Activated T-cell treated with anti-CD3 and anti-CD28 coated beads for 48 hours (primary cell): ENCODE data around the gene COL9A3.

Experiments used
- DNase-seq: peaks from one replicate; pipeline ENCODE4 v3.0.0-alpha.2; 2020; ENCODE audit warnings: low read depth

The COL9A3 gene

DNA sequence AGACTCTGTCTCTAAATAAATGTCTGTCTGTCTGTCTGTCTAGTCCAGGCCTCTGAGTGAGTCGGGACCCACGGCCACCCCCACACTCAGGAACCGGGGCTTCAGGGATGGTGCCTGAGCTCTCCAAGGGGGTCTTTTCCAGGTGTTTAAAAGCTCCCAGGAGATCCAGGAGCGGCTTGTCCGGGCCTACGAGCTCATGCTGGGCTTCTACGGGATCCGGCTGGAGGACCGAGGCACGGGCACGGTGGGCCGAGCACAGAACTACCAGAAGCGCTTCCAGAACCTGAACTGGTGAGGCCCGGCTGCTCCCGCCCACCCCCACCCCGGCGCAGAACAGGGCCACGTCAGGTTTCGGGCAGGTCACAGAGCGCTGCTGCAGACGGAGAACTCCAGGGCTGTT lies 5.5 kb upstream of the COL9A3 start:
- no peak for DNase-seq

DNA sequence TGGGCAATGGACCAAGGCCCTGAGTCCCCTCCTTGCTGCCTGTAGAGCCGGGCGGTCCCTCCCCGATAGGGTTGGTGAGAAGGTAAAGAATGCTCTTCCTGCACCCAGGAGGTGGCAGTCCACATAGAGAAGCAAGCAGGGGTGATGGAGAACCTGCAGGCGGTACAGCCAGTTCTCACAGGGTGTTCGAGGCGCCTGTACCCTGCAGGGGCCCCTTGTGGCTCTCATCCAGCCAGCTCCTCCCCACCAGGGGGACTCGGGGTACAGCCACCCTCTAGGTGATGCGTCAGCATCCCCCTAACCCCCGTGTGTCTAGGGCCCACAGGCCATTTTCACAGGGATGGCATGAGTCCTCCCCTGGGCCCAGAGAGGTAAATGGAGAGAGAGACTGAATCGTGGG lies 5.1 kb upstream of the COL9A3 start:
- no peak for DNase-seq

DNA sequence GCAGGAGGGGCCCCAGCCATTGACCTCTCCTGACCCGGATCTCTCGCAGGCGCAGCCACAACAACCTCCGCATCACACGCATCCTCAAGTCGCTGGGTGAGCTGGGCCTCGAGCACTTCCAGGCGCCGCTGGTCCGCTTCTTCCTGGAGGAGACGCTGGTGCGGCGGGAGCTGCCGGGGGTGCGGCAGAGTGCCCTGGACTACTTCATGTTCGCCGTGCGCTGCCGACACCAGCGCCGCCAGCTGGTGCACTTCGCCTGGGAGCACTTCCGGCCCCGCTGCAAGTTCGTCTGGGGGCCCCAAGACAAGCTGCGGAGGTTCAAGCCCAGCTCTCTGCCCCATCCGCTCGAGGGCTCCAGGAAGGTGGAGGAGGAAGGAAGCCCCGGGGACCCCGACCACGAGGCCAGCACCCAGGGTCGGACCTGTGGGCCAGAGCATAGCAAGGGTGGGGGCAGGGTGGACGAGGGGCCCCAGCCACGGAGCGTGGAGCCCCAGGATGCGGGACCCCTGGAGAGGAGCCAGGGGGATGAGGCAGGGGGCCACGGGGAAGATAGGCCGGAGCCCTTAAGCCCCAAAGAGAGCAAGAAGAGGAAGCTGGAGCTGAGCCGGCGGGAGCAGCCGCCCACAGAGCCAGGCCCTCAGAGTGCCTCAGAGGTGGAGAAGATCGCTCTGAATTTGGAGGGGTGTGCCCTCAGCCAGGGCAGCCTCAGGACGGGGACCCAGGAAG lies 4.5 kb upstream of the COL9A3 start:
- DNase-seq, result no peak

DNA sequence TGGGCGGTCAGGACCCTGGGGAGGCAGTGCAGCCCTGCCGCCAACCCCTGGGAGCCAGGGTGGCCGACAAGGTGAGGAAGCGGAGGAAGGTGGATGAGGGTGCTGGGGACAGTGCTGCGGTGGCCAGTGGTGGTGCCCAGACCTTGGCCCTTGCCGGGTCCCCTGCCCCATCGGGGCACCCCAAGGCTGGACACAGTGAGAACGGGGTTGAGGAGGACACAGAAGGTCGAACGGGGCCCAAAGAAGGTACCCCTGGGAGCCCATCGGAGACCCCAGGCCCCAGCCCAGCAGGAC lies 4.0 kb upstream of the COL9A3 start:
- DNase-seq, result no peak

DNA sequence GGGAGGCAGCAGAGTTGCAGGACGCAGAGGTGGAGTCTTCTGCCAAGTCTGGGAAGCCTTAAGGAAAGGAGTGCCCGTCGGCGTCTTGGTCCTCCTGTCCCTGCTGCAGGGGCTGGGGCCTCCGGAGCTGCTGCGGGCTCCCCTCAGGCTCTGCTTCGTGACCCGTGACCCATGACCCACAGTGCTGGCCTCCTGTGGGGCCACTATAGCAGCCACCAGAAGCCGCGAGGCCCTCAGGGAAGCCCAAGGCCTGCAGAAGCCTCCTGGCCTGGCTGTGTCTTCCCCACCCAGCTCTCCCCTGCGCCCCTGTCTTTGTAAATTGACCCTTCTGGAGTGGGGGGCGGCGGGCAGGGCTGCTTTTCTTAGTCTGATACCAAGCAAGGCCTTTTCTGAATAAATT lies 3.3 kb upstream of the COL9A3 start:
- no peak for DNase-seq

DNA sequence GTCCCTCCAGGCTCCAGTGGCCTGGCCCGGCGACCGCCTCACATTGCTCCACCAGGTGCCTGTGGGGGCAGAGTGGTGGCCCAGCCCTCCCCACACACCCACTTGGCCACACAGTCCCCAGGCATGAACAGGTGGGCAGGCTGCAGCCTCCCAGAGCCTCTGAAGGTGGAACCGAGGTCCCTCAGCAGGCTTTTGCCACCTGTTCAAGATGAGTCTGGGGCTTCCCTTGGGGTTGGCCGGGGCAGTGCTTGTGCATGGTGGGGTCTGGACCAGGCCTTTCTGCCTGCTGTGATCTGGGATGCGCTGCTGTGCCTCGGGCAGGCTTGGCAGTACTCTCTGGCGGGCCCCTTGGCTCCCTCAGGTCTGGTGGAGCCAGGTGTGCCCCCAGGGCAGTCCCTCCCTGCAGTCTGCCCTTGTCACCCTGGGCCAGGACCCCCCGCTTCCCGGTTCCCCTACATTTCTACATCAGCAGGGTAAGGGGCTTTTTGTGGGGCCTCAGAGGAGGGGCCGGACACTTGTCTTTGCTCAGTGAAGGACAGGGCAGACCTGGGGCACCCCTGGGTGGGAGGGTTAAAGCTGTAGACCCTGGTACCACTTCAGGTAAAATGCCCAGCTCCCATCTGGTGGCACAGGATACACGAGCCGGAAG lies 2.7 kb upstream of the COL9A3 start:
- no peak for DNase-seq

DNA sequence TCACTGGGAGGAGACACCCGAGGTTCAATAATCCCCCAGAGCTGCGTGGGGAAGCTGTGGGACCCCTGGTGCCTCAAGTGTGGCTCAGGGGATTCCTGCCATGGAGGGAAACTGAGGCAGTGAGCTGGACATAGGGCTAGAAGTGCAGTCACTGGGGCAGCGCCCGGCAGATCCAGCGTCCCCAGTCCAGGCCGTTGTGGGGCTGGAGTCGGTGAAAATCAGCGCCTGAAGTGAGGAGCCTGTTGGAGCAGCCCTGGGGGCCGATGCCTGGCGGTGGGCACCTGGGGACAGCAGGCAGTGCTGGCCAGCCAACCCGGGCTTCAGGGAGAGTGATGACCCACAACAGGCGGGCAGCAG lies 2.2 kb upstream of the COL9A3 start:
- DNase-seq, result no peak

DNA sequence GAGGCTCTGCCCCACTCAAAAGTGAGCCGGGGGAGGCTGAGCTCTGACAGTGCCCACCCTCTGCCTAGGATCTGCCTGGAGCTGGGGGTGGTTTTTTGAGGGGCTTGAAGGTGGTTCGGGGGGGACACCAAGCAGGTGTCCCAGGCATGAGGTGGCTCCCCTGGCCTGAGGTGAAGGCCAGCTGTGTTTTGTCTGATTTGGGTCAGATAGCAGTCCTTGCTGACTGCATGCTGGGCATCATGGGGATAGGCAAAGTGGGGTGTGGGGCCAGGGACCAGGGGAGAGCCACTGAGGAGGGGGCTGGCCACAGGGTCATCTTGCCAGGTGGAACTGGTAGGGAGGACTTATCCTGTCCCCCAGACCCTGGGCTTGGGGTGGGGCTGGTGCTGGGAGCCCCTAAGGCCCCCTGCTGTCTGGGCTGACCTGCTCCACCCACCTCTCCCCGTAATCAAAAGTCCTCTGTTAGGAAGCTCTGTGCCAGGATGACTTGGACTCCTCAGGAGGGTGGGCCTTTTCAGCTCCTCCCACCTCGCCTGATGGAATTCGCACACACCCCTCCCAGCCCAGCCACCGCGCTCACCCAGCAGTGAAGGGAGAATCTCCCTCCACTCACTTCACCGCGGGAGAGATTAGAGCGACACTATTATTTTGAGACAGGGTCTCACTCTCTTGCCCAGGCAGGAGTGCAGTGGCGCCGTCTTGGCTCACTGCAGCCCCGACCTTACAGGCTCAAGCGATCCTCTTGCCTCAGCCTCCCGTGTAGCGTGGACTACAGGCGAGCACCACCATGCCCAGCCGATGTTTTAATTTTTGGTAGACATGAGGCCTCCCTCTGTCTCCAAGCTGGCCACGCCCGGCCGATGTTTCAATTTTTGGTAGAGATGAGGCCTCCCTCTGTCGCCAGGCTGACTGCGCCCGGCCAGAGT lies 1.5 kb upstream of the COL9A3 start:
- no peak for DNase-seq

DNA sequence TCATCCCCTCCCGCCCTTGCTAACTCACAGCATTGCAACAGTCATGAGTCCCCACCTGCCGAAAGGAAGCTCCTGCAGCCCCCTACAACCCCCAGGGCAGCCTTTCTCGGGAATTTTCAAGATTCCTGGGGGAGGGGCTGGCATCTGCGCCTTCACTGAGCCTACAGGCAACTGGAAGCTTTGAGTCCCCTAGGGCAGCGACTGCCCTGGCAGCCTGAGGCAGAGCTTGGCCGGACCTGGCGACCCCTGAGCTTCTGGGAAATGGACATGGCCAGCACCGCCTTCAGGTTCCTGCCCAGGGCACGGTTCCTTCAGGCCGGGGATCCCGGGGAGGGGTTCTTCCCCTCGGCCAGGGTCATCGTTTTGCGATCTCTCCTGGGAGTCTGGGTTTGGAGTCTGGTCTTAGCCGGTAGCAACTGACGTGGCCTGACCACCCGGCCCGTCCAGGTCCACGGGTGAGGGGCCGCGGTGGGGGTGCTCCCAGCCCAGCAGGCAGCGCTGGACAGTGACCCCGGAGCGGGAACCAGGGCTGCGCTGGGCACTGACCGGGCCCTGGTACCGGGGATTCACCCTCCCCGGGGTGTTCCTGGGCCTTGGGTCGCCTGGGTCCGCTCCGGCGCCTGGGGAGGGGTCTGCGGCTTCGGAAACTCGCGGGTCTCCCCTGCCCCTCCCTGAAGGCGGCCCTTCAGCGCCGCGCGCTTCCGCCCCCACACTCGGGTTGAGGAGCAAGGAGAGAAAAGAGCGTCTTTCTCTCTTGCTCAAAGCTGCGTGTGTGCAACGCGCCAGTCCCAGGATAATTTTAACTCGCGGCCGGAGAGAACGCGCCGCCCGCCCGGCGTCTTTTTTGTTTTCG lies 593 bp upstream of the COL9A3 start:
- no peak for DNase-seq

DNA sequence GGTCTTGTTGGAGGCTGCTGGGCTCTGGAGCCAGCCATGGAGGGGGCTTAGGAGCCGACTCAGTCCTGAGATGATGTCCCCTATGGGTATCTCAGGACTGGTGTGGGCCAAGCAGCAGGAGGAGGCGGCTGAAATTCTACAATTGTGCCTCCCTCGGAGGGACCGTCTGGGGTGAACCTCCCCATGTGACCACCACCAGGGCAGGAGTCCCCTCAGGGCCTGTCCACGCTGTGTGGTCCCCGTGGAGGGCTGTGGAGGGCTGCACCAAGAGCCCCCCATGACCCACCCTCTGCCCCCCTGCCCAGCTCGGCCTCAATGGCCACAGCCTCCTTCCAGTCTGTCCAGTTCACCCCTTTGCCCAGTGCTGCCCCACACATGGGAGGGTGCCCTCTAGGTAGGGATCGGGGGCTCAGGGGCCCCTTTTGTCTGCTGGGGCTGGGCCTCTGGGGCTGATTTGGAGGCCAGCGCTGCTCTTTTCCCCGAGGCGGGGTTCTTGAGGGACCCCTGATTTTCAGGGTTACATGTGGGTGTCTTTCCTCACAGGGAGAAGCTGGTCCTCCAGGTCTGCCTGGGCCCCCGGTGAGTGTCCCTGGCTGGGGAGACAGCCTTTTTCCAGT lies 1.2 kb downstream of the COL9A3 start:
- no peak for DNase-seq

DNA sequence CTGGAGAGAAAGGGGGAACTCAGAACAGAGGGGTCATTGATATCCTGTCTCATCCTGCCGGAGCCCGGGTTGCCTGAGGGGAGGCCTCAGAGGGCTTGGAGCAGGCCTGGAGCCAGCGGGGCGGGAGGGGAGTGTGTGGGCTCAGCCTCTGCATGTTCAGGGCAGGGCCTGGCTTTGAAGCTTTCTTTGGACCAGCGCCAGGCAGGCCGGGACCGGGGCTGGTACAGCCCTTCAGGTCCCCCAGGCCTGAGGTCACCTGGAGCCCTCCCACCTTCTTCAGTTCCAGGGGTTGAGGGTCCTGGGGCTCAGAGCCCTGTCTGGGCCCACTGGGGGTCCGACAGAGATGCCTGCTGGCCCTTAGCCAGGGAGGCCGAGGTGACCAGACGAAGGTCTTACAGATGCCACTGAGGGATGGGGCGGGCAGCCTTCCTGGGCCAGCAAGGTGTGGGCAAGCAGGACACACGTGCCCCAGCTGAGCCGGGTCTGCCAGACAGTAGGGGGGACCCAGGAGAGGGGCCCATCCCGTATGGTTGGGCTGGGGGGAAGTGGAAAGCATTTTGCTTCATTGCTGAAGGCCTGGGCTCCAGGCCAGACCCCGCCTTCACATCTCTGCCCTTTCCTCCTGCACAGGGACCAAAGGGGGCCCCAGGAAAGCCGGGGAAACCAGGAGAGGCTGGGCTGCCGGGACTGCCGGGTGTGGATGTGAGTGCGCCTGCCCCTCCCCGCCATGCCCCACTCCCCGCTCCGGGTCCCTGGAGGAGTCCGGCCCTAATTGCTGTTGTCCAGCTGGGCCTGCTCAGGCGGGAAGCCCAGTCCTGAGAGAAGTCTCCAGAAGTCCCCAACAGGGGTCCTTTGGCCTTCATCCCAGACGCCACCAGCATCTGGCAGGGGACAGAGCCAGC lies 2.0 kb downstream of the COL9A3 start:
- DNase-seq, result no peak

DNA sequence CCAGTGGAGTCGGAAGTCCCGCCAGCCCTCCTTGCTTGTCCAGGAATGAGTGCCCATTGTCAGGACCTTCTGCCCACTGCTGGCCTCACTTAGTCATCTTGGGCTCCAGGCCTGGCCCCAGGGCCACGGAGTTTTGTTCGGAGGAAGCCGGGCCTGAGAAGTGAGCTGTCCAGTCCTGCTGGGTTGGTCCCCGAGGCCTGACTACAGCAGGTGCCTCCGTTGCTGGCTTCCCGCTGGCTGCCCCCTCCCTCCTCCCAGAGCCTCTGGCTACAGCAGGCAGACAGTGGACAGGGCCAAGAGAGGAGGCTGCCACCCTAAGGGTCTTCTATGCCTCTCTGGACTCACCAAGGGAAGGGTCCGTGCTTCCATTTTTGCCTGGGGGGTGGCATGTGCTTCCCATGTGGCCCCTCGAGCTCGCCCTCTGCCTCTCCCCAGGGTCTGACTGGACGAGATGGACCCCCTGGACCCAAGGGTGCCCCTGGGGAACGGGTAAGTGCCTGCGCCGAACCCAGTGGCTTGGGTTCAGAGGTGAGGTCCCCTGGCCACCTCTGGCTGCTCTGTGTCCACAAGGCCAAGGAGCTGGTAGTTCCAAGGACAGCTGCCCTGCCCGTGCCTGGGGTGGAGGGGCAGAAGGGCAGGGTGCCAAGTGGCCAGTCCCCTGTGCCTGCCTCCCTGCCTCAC lies 2.8 kb downstream of the COL9A3 start:
- no peak for DNase-seq

DNA sequence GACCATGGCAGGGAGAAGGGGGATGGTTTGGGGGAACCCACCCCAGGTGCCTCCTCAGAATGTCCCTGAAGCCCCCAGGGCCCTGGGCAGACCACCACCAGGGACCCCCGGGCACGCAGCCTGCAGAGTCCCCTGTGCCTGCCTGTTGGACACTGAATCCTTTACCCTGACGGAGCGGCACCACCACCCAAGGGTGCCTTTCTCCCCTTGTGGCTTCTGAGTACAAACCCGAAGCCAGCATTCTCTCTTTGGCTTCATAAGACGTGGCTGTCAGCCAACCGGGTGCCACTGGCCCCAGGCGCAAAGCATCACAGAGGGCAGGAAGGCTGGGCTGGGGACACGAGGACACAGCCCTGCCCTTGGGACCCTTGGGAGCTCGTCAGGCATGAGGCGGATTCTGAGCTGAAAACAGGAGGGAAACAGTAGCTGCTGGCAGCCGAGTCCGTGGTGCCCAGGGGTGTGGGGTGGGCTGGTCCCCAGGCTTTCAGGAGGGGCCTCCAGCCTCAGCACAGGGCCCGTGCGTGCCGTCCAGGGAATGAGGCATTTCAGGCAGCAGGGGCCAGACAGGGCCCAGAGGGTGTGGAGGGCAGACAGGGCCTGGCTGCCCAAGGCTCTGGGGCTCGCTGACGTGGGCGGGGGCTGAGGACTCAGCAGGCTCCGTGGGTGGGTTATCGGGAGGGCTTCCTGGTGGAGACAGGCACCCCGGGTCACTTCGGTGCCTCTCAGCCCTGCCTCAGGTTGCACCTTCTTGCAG lies 3.5 kb downstream of the COL9A3 start:
- no peak for DNase-seq

DNA sequence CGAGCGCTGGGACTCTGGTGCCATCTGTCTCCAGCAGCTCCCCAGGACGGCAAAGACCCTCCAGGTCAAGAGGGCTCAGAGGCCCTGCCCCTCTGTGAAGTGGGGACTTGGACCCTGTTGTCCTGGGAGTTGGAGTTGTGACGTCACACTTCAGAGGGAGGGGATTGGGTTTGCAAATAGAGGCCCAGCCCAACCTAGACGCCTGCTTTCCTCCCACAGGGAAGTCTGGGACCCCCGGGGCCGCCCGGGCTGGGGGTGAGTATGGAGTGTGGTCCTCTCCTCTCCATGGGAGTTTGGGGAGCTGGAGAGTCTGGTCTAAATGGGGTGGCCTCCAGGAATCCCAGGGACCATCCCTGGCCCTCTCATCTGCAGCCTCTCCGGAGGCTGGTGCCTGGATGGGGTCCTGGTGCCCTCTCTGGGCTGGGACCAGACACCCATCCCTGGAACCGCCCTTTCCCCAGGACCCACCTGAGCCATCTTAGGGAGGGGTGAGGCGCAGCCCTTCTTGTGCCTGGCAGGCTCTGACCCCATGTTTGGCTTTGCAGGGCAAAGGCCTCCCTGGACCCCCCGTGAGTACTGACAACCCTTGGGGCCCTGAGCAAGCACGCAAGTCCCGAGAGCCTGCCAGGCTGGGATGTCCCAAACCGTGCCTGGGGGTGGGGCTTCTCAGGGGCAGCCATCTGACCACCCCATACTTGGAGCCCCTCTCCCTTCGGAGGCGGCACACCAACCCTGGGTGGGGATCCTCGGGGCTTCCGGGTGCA lies 4.3 kb downstream of the COL9A3 start:
- DNase-seq, result no peak

DNA sequence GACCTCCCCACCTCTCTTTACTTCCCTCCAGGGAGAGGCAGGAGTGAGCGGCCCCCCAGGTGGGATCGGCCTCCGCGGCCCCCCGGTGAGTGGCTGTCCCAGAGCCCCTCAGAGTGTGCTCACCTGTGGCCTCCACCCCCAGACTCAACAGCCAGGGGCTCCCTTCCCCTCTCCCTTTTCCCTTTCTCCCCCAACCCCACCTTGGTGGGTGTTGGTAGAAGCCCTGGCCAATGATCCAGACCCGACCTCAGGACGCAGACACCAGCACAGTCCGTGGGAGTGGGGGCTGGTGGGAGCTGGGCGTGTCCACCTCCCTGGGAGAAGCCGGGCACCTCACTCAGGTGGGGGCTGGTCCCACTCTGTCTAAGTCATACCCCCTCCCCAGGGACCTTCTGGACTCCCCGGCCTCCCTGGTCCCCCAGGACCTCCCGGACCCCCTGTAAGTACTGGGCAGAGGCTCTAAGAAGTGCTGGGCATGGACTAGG lies 4.9 kb downstream of the COL9A3 start:
- DNase-seq, result no peak

DNA sequence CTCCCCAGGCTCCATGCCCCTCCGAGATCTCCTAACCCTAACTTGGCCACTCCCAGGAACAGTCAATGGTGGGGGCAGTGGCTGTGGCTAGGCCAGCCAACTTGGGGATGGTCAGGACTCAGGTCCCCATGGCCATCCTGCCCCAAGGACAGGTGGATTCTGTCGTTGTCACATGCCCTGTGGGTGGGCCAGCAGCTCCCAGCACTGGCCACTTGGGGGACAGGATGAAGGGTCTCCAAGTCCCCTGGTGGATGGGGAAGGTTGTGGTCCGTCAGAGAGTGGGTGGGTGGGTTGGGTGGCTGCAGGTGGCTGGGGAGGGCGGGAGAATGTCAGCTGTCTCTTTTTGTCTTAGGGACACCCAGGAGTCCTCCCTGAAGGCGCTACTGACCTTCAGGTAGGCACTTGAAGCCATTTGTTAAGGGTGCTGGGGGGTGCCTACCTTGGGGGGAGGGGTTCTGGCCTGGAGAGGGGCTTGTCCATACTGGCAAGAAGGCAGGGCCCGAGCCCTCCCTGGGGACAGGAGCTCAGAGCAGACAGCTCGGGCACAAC lies 5.5 kb downstream of the COL9A3 start:
- DNase-seq, result no peak

DNA sequence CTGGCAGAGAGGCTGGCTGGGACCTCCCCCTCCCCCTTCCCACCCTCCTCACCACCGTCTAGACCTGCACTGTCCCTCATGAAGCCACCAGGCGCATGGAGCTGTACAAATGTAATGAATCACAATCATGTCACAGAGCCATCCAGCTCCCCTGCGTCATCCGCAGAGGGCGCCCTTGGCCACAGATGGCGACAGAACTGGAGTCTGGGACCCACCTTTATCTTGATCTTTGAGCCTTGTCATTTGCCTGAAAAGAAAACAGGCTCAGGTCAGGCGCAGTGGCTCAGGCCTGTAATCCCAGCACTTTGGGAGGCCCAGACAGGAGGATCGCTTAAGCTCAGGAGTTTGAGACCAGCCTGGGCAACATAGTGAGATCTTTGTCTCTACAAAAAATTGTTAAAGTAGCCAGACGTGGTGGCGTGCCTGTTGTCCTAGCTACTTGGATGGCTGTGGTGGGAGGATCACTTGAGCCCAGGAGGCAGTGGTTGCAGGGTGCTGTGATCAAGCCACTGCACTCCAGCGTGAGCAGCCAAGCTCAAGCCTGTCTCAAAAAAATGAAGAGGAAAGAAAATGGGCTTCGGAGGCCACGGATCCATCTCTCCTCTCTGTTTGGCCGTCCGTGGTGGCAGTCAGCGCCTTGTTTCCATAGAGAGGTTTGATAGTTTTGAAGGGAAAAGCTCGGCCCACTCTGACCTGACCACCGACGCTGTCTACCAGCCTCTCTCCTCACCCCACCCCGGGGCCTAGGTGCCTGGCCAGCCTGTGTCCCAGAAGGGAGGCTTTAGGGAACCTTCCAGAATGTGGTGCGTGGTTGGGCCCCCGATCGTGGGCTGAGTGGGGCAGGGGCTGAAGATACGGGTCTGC lies 6.2 kb downstream of the COL9A3 start:
- DNase-seq, result peak; percentile 59
